ENCODE results near the gene MBD3.

MBD3 gene

GRCh38 chr19:1619094-1619439, 26.4 kb upstream of the MBD3 start:
- no peak for DNase-seq

GRCh38 chr19:1618157-1619093, 25.8 kb upstream of the MBD3 start:
- DNase-seq: peak; percentile 16

DNA sequence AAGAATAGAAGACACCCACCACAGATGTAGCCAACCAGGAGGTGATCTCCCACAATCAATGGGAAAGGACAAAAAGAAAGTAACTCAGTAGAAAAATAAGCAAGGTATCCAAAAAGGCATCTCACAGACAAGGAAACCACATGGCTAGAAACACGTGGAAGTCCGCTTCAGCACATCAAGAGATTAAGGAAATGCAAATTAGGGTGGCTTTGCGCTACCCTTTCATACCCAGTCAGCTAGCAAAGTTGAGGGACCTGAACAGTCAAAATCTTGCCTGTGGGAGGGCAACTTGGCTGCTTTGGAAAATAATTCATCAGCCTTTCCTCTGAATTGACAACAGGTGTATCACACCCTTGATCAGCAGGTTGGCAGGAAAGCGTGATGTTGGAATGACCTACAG, 24.2 kb upstream of the MBD3 start:
- DNase-seq: no peak

DNA sequence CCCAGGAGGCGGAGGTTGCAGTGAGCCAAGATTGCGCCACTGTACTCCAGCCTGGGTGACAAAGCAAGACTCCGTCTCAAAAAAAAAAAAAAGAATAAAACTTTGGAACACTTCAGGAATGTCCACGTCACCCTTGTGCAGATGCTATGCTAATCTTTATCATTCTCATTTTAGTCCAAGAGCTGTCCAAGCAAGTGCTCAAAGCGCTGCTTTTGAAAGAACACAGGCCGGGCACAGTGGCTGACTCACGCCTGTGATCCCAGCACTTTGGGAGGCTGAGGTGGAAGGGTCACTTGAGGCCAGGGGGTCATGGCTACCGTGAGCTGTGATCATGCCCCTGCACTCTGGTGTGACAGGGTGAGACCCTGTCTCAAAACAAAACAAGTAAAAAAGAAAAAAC, 23.7 kb upstream of the MBD3 start:
- no peak for DNase-seq

DNA sequence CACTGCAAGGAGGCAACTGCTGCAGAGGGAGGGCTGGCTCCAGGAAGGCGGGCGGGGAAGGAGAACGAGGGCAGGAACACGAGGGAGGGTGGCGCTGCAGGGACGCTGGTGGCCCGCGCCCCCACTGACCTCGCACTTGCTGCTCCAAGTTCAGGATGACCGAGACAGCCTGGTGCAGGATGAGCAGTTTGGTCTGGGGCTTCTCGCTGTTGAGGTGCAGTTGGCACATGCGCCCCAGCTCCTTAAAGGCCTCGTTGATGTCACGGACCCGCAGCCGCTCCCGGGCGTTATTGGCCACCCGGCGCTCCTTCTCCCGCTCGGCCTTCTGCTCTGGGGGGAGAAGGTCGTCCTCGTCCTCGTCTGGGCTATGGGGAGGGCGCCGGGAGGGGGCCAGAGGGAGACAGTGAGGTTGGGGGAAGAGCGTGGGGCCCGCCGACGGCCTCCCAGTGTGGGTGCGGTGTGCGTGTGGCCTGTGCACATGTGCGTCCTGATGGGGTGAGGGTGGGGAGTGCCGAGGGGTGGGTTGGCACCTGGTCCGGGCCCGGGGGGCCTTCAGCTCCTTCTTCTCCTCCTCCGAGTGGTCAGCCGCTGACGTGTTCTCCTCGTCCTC, 22.6 kb upstream of the MBD3 start:
- DNase-seq: no peak

GRCh38 chr19:1613808-1614570, 21.3 kb upstream of the MBD3 start:
- no peak for DNase-seq

- DNase-seq: no peak
Observed at GRCh38 chr19:1613146-1613545, 20.5 kb upstream of the MBD3 start.

DNA sequence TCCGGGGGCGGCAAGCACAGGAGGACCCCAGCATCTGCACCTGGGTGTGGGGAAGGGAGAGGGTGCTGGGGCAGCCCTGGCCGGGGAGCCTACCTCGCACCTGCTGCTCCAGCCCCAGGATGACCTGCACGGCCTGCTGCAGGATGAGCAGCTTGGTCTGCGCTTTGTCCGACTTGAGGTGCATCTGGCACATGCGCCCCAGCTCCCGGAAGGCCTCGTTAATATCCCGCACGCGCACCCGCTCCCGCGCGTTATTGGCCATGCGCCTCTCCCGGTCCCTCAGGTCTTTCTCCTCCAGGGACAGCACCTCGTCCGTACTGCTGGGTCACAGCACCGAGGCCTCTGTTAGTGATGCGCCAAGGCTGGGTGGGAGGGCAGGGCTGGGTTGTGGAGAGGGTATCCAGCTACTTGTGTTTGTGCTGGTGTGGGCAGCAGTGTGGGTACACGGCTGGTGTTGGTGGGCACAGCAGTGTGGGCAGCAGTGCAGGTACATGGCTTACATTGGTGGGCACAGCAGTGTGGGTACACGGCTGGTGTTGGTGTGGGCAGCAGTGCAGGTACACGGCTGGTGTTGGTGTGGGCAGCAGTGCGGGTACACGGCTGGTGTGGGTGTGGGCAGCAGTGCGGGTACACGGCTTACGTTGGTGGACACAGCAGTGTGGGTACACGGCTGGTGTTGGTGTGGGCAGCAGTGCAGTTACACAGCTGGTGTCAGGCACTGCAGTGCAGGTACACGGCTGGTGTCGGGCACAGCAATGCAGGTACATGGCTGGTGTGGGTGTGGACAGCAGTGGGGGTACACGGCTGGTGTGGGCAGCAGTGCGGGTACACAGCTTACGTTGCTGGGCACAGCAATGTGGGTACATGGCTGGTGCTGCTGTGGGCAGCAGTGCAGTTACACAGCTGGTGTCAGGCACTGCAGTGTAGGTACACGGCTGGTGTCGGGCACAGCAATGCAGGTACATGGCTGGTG, 19.7 kb upstream of the MBD3 start:
- no peak for DNase-seq

- DNase-seq: no peak
Observed at GRCh38 chr19:1611353-1611752, 18.7 kb upstream of the MBD3 start.

GRCh38 chr19:1610579-1610978, 17.9 kb upstream of the MBD3 start:
- no peak for DNase-seq

GRCh38 chr19:1609680-1610474, 17.2 kb upstream of the MBD3 start:
- no peak for DNase-seq

DNA sequence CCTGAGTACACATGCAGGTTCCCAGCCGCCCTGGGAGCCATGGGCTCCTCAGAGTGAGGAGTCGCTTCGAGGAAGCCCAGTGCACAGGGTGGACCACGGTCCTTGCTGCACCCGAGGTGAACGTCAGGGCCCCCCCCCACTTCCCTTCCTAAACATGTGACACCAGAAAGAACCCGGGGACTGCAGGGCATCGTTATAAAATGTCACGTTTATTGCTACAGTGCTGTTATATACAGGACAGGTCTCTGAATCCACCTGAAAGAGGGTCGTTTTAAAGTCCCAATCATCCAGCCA, 16.4 kb upstream of the MBD3 start:
- DNase-seq: no peak

DNA sequence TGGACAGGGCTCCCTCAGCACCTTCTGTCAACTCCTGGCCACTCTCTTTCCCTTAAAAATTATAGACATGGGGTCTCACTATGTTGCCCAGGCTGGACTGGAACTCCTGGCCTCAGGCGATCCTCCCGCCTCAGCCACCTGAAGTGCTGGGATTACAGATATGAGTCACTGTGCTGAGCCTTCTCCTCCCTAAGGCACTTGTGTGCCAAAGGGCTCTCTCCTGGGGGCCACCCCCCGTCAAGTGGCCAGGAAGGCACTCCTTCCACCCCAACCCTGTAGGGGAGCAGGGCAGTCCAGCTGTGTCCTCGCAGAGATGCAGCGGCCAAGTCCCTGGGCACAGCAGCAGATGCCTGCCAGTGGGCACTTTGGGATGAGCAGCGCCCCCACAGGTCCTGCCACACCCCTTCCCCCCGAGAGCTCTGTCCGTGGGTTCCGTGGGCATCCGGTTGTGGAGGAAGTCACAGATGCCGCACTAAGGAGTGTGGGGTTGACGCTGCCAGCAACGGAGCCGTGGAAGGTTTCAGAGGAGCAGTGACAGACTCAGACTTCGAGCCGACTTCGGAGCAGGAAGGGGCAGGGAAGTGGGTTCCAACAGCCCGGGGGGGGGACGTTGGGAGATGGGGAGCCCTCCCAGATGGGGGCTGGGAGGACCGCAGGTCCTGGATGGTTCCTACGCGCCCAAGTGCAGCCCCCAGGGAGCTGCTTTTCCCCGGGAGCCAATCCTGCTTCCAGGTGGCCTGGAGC, 15.9 kb upstream of the MBD3 start:
- no peak for DNase-seq

- no peak for DNase-seq
Observed at GRCh38 chr19:1606138-1606651, 13.5 kb upstream of the MBD3 start.

GRCh38 chr19:1605236-1606137, 12.8 kb upstream of the MBD3 start, which contains the start of gene UQCR11:
TSS of gene UQCR11 (minus strand) at chr19:1605462. CDS start at chr19:1605409, 53 bp downstream.
- DNase-seq: peak; percentile 95

DNA sequence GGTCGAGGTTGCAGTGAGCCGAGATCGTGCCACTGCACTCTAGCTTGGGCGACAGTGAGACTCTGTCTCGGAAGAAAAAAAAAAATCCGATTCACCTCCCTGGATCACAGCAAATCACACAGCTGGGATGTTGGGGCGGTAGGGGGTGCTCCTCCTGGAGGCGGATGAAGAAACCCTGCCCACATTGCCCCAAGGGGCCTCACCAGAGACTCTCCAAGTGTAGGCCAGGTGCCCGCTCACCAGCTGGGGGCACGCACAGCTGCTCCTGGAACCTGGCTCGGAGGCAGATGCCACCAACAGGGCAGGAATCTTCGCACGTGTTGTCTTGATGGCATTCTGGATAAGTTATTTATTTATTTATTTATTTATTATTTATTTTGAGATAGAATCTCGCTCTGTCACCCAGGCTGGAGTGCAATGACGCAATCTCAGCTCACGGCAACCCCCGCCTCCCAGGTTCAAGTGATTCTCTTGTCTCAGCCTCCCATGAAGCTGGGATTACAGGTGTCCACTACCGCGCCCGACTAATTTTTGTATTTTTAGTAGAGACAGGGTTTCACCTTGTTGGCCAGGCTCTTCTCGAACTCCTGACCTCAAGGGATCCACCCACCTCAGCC, 9.5 kb upstream of the MBD3 start:
- no peak for DNase-seq

GRCh38 chr19:1601613-1602064, 9.0 kb upstream of the MBD3 start:
- DNase-seq: no peak

DNA sequence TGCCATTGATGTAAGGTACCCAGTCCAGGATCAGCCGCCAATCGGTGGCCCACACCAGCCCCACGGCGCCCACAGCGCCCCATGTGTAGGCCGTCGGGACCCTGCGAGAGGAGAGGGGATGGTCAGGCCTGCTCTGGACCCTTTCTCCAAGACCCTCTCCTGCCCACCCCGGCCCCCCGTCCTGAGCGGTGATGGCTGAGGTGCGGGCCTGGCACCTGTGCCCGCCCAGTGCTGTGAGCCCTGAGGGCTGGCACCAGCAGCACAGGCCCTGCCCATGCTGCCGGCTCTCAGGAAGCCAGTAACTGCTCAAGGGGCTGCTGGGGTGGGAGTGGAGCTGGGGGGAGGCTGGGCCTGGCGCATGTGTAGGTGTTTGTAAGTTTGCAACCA, 6.8 kb upstream of the MBD3 start:
- DNase-seq: no peak

Measured in fibroblast of skin of back (primary cell).